Astrocyte (in vitro differentiated cells and primary cell): ENCODE data around the gene SPINK5.

Source experiments
- CTCF ChIP-seq: IDR thresholded peaks from 2 replicates; pipeline ENCODE4 v1.5.1; 2011; ENCODE audit warnings: low read depth, mild to moderate bottlenecking, inconsistent platforms, low read length, moderate library complexity; ENCODE audit not compliant: insufficient read depth
- EZH2 ChIP-seq: IDR thresholded peaks from 2 replicates; pipeline ENCODE4 v1.6.1; 2012; ENCODE audit warnings: mild to moderate bottlenecking, low read length, inconsistent platforms; ENCODE audit not compliant: insufficient read depth

GRCh38 chr5:148027505-148027904 lies 36.3 kb upstream of the SPINK5 start:
- TF ChIP-seq CTCF: no peak
- TF ChIP-seq EZH2: no peak
